Activated naive CD8-positive, alpha-beta T cell treated with anti-CD3 and anti-CD28 coated beads, Interleukin-2, amount 50 U/mL, for 24 hours (primary cell): ENCODE data around the gene ZNF774.
"Not testable (repeated sequence)": the region's sequence is repeated elsewhere in the genome, so short reads cannot be mapped to it uniquely, and the experiment has no call there.

ENCODE experiments used
- ATAC-seq: fragments of 150-1000 bp; cut with Tn5 transposase; one replicate; pipeline ENCODE4 v1.10.0; 2021
- DNase-seq: peaks from one replicate; pipeline ENCODE4 v3.0.0; 2021
- H3K27ac Mint-ChIP-seq: one replicate; pipeline ENCODE4 v1.8.0; 2021; ENCODE audit warnings: mild to moderate bottlenecking, mixed read lengths
- H3K27me3 Mint-ChIP-seq: one replicate; pipeline ENCODE4 v1.8.0; 2021; ENCODE audit warnings: mixed read lengths
- H3K36me3 Mint-ChIP-seq: one replicate; pipeline ENCODE4 v1.8.0; 2021; ENCODE audit warnings: low read depth, mixed read lengths
- H3K4me1 Mint-ChIP-seq: one replicate; pipeline ENCODE4 v1.8.0; 2021; ENCODE audit warnings: mixed read lengths
- H3K4me3 Mint-ChIP-seq: one replicate; pipeline ENCODE4 v1.8.0; 2021; ENCODE audit warnings: mild to moderate bottlenecking, moderate library complexity, mixed read lengths
- H3K9me3 Mint-ChIP-seq: one replicate; pipeline ENCODE4 v1.8.0; 2021; ENCODE audit warnings: mixed read lengths

Gene ZNF774

DNA sequence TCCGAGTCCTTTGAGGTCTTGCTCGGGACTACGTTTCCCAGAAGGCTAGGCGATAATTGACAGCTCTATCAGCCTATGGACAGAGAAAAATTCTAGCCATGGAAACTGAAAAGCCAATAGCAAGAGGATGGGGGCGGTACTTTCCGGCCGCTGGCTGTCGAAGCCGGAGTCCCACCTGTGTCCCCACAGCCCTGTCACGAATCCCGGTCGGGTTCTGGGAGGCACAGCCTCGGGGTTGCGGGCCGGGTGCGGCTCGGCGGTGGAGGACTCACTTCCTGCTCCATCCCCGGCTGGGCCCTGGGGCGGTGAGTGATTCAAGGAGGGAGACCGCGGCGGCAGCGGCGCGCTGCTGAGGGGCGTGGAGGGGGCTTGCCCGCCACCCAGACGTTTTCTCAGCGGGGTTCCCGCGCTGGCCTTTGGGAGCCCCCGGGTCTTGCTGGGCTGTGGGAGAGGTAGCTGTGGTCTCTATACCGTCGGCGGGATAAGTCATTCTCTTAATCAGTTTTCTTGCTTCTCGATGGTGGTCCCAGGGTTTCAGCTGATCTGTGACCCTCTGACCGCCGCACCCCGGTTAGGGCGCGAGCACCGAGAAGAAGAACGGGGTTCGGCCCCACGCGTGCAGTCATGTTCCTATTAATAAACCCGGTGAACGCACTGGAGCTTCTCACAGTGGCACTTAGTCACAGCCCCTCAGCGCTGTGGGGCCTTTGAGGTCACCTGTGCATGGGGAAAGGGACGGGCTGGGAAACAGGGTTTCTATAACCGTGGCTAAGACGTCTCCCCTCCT lies at the start of gene ZNF774:
Gene ZNF774, plus strand, starts transcription at position 178 of the 787 bp plus-strand sequence. CDS start 2,377 bp downstream, outside the sequence.
- Mint-ChIP-seq H3K9me3 (no peaks in the 10 kb centered on the region), H3K27ac (peak within 1 kb of the TSS; percentile 68), H3K27me3 (peaks cover 5% of the 10 kb centered on the region), H3K4me1 (peaks cover 10% of the 10 kb centered on the region), H3K36me3 (no peaks in the 10 kb centered on the region), H3K4me3 (peak within 1 kb of the TSS; percentile 83)
- peak; percentile 98 for ATAC-seq
- DNase-seq: peak; percentile 90

DNA sequence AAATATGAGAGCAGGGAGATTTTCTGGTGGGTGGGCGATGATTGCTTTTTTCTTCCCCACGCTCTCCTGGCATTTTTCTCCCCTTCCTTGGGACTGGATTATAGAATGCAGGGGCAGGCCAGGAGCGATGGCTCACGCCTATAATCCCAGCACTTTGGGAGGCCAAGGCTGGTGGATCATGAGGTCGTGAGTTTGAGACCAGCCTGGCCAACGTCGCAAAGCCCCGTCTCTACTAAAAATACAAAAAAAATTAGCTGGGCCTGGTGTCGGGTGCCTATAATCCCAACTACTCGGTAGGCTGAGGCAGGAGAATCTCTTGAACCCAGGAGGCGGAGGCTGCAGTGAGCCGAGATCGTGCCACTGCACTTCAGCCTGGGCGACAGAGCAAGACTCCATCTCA lies 46.7 kb upstream of the ZNF774 start:
- peaks cover 46% of the 10 kb centered on the region for H3K4me1 Mint-ChIP-seq
- ATAC-seq, H3K4me3 Mint-ChIP-seq, H3K36me3 Mint-ChIP-seq, H3K27ac Mint-ChIP-seq, H3K27me3 Mint-ChIP-seq, DNase-seq, H3K9me3 Mint-ChIP-seq: not testable (repeated sequence)

- H3K9me3 Mint-ChIP-seq: no peaks in the 10 kb centered on the region
- no peaks in the 10 kb centered on the region for H3K27me3 Mint-ChIP-seq
- no peaks in the 10 kb centered on the region for H3K36me3 Mint-ChIP-seq
- ATAC-seq: no peak
- peak overlapping the region; percentile 39 for H3K27ac Mint-ChIP-seq
- no peak for DNase-seq
- H3K4me1 Mint-ChIP-seq: peaks cover 46% of the 10 kb centered on the region
- H3K4me3 Mint-ChIP-seq: peak overlapping the region; percentile 47
Observed at GRCh38 chr15:90305932-90306331, 46.2 kb upstream of the ZNF774 start.

GRCh38 chr15:90306560-90306959 lies 45.5 kb upstream of the ZNF774 start:
- Mint-ChIP-seq H3K27ac (peak overlapping the region; percentile 39), H3K9me3 (no peaks in the 10 kb centered on the region), H3K4me1 (peaks cover 40% of the 10 kb centered on the region), H3K36me3 (no peaks in the 10 kb centered on the region), H3K27me3 (no peaks in the 10 kb centered on the region), H3K4me3 (peak overlapping the region; percentile 47)
- DNase-seq (peak; percentile 48), ATAC-seq (peak; percentile 92)

GRCh38 chr15:90307661-90308060 lies 44.4 kb upstream of the ZNF774 start:
- no peaks in the 10 kb centered on the region for H3K27me3 Mint-ChIP-seq
- H3K9me3 Mint-ChIP-seq: no peaks in the 10 kb centered on the region
- H3K4me1 Mint-ChIP-seq: peaks cover 42% of the 10 kb centered on the region
- no peaks in the 10 kb centered on the region for H3K36me3 Mint-ChIP-seq
- DNase-seq (no peak), ATAC-seq (no peak)
- H3K27ac Mint-ChIP-seq: no peak overlapping the region
- no peak overlapping the region for H3K4me3 Mint-ChIP-seq

- ATAC-seq: no peak
Observed at GRCh38 chr15:90309020-90309419, 43.1 kb upstream of the ZNF774 start.

GRCh38 chr15:90315278-90315982 lies 36.7 kb upstream of the ZNF774 start:
- Mint-ChIP-seq H3K4me3 (no peak overlapping the region), H3K9me3 (no peaks in the 10 kb centered on the region), H3K27me3 (no peaks in the 10 kb centered on the region), H3K36me3 (no peaks in the 10 kb centered on the region), H3K27ac (no peak overlapping the region), H3K4me1 (peaks cover 14% of the 10 kb centered on the region)
- DNase-seq (no peak), ATAC-seq (no peak)

More at GRCh38 chr15:90309020-90309419, 43.1 kb upstream of the ZNF774 start:
- no peak overlapping the region for H3K4me3 Mint-ChIP-seq
- H3K36me3 Mint-ChIP-seq: no peaks in the 10 kb centered on the region
- H3K27me3 Mint-ChIP-seq: no peaks in the 10 kb centered on the region
- H3K4me1 Mint-ChIP-seq: peaks cover 39% of the 10 kb centered on the region
- DNase-seq: no peak
- no peaks in the 10 kb centered on the region for H3K9me3 Mint-ChIP-seq
- H3K27ac Mint-ChIP-seq: no peak overlapping the region

- H3K9me3 Mint-ChIP-seq: no peaks in the 10 kb centered on the region
Observed at GRCh38 chr15:90316139-90316538, 35.9 kb upstream of the ZNF774 start.

GRCh38 chr15:90318591-90318990 lies 33.5 kb upstream of the ZNF774 start:
- peaks cover 3% of the 10 kb centered on the region for H3K4me1 Mint-ChIP-seq
- no peak for ATAC-seq

More at GRCh38 chr15:90316139-90316538, 35.9 kb upstream of the ZNF774 start:
- H3K4me3 Mint-ChIP-seq: no peak overlapping the region
- no peak overlapping the region for H3K27ac Mint-ChIP-seq
- no peak for DNase-seq
- H3K27me3 Mint-ChIP-seq: no peaks in the 10 kb centered on the region
- H3K4me1 Mint-ChIP-seq: peaks cover 14% of the 10 kb centered on the region
- no peak for ATAC-seq
- no peaks in the 10 kb centered on the region for H3K36me3 Mint-ChIP-seq

DNA sequence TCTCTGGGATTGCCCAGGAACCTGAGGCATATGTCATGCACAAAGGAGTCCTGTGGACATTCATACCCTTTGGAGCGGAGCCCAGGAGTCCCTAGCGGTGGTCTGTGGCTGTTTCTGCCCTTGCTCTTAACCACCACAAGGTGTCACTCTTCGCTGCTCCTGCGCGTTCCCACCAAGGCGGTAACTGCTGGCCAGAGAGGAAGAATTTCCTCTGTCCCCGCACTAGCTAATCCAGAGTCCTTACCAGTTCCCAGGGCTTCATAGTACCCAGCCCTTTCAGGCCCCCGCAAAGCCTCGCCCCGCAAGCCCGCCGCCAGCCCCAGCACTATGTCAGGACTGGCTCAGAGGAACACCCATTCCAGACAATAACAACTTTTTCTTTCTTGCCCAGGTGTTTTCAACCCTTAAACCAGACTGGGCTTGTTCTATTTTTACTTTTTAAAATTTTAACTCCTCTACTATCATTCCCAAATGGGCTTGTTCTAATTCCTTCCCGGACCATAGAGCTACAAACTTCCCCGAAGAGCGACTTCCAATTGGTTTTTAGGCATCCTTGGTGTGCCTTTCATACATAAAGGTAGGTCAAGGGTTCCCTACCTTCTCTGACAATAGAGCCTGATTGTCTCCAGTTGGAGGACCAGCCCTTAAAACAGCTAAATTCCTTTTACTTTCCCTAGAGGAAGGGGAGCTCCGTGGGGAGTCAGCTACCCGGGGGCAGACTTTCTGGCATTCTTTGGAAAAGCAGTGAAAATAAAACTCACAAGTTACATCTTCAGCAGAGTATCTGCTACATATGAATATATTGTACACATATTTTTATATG lies 31.8 kb upstream of the ZNF774 start:
- Mint-ChIP-seq H3K27ac (no peak overlapping the region), H3K27me3 (no peaks in the 10 kb centered on the region), H3K9me3 (no peaks in the 10 kb centered on the region), H3K4me1 (peaks cover 3% of the 10 kb centered on the region), H3K4me3 (no peak overlapping the region), H3K36me3 (no peaks in the 10 kb centered on the region)
- DNase-seq: peak; percentile 64
- ATAC-seq: peak; percentile 98

More at GRCh38 chr15:90318591-90318990, 33.5 kb upstream of the ZNF774 start:
- Mint-ChIP-seq H3K4me3 (no peak overlapping the region), H3K9me3 (no peaks in the 10 kb centered on the region), H3K36me3 (no peaks in the 10 kb centered on the region), H3K27ac (no peak overlapping the region), H3K27me3 (no peaks in the 10 kb centered on the region)
- no peak for DNase-seq

- no peaks in the 10 kb centered on the region for H3K9me3 Mint-ChIP-seq
- DNase-seq (no peak), ATAC-seq (no peak)
- H3K27ac Mint-ChIP-seq: no peak overlapping the region
- no peaks in the 10 kb centered on the region for H3K27me3 Mint-ChIP-seq
- H3K4me3 Mint-ChIP-seq: no peak overlapping the region
- peaks cover 6% of the 10 kb centered on the region for H3K4me1 Mint-ChIP-seq
- H3K36me3 Mint-ChIP-seq: no peaks in the 10 kb centered on the region
Observed at GRCh38 chr15:90320885-90321278, 31.2 kb upstream of the ZNF774 start.

DNA sequence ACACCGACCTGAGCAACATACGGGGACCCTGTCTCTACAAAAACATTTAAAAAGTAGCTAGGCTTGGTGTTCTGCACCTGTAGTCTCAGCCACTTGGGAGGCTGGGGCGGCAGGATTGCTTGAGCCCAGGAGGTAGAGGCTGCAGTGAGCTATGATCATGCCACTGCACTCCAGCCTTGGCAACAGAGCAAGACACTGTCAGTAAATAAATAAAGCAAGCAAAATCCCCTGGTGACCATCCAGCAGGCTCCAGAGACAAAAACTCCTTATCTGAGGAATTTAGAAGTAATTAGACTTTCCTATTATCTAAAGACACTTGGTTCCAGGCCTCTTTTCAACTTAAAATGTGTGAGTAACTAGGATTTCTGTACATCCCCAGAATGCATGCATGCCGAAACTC lies 29.5 kb upstream of the ZNF774 start:
- Mint-ChIP-seq H3K27me3 (no peaks in the 10 kb centered on the region), H3K4me1 (peaks cover 6% of the 10 kb centered on the region), H3K27ac (no peak overlapping the region), H3K4me3 (no peak overlapping the region), H3K36me3 (no peaks in the 10 kb centered on the region), H3K9me3 (no peaks in the 10 kb centered on the region)
- ATAC-seq: no peak
- DNase-seq: no peak

- ATAC-seq (no peak), DNase-seq (no peak)
- H3K4me1 Mint-ChIP-seq: peaks cover 3% of the 10 kb centered on the region
- H3K36me3 Mint-ChIP-seq: no peaks in the 10 kb centered on the region
- H3K27me3 Mint-ChIP-seq: no peaks in the 10 kb centered on the region
- no peak overlapping the region for H3K27ac Mint-ChIP-seq
- no peaks in the 10 kb centered on the region for H3K9me3 Mint-ChIP-seq
- H3K4me3 Mint-ChIP-seq: no peak overlapping the region
Observed at GRCh38 chr15:90325726-90326125, 26.4 kb upstream of the ZNF774 start.

DNA sequence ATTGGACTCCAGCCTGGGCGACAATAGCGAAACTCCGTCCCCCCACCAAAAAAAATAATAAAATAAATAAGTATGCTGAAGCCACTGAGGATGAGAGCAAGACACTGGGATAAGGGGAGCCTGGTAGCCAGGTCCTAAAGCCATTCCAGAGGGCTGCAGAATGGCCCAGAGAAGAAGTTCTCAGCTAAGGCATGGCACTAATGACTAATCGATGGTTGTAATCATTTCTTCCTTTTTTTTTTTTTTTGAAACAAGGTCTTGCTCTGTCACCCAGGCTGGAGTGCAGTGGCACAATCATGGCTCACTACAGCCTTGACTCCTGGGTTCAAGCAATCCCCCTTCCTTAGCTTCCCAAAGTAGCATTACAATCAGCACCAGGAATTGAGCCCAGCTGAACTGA lies 25.6 kb upstream of the ZNF774 start:
- ATAC-seq (no peak), DNase-seq (no peak)
- no peaks in the 10 kb centered on the region for H3K36me3 Mint-ChIP-seq
- H3K27me3 Mint-ChIP-seq: no peaks in the 10 kb centered on the region
- no peak overlapping the region for H3K4me3 Mint-ChIP-seq
- peaks cover 3% of the 10 kb centered on the region for H3K4me1 Mint-ChIP-seq
- no peak overlapping the region for H3K27ac Mint-ChIP-seq
- H3K9me3 Mint-ChIP-seq: no peaks in the 10 kb centered on the region
